NCI-H82 treated with DMSO at 0.1 percent for 48 hours (cell line): ENCODE measurements around the gene CDC25C.
A peak's percentile ranks its signal among the peaks of the same experiment; 100 is the strongest.

Experiments used
- DNase-seq: peaks from one replicate; lab custom pipeline; 2025; ENCODE audit not compliant: unreplicated experiment; lab: John Stamatoyannopoulos, UW

Gene CDC25C

GRCh38 chr5:138331449-138332368 lies at the start of gene CDC25C:
Gene CDC25C (minus strand): TSS chr5:138331804. CDS start chr5:138331180, 624 bp downstream.
- peak; percentile 98 for DNase-seq

DNA sequence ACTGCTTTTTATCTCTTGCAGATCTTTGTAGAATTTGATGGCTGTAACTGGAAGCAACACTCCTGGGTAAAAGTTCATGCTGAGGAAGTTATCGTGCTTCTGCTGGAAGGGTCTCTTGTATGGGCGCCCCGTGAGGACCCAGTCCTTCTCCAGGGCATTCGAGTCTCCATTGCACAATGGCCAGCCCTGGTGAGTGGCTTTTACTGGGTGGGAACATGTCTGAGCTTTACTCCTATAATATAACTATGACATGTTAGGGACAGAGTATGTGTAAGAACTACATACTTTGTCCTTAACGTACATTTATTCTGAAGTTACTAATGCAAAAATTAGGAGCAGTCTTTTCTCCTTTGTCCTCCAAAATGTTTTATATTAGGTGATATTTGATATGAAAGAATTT lies 41.0 kb upstream of the CDC25C start:
- no peak for DNase-seq

DNA sequence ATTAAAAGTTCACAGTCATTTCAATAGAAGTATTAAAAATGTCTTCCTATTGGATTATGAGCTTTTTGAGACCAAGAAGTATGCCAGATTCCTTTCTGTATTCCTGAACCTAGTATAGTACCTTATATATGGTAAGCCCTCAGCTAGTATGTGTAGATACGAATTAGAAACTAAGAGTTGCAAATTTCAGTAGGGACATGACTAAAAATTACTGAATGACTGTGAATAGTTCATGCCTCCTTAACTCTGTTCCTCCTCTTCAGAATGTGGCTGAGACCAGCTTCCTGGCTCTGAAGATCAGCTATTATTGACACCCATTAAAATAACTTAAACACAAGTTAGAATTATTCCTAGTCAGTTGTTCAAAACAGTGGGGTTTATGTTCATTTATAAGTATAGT lies 40.6 kb upstream of the CDC25C start:
- DNase-seq: no peak

- no peak for DNase-seq
Measured at GRCh38 chr5:138371454-138371853, 39.9 kb upstream of the CDC25C start.

DNA sequence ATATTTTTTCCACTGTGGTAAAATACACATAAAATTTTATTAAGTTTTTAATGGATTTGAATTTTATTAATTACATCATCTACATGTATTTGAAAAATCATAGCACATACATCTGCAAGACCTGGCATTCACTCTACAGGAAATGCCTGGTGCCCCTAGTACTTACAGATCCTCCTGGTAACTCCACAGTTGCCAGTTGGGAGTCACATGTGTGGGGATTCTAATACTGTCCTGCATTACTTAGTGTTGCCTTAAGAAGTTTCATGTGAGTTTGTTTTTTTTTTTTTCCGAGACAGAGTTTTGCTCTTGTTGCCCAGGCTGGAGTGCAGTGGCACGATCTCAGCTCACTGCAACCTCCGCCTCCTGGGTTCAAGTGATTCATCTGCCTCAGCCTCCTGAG lies 38.9 kb upstream of the CDC25C start:
- no peak for DNase-seq

GRCh38 chr5:138369706-138370105 lies 38.1 kb upstream of the CDC25C start:
- no peak for DNase-seq

DNA sequence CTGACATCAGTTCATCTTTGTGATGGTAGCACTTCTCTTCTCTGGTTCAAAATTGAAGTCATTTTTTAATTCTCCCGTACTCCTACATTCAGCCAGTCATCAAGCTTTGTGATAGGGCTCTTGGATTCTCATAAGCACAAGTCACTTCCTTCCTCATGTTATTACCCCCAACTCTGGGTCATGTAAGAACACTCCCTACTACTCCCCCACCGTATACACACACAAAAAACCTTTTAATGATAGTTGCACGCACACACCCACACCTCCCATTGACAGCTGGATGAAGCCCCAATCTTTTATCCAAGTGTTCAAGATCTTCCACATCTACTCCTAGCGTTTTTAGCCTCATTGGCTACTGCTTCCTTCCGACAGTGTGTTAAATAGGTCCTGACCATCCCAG lies 37.7 kb upstream of the CDC25C start:
- no peak for DNase-seq

DNA sequence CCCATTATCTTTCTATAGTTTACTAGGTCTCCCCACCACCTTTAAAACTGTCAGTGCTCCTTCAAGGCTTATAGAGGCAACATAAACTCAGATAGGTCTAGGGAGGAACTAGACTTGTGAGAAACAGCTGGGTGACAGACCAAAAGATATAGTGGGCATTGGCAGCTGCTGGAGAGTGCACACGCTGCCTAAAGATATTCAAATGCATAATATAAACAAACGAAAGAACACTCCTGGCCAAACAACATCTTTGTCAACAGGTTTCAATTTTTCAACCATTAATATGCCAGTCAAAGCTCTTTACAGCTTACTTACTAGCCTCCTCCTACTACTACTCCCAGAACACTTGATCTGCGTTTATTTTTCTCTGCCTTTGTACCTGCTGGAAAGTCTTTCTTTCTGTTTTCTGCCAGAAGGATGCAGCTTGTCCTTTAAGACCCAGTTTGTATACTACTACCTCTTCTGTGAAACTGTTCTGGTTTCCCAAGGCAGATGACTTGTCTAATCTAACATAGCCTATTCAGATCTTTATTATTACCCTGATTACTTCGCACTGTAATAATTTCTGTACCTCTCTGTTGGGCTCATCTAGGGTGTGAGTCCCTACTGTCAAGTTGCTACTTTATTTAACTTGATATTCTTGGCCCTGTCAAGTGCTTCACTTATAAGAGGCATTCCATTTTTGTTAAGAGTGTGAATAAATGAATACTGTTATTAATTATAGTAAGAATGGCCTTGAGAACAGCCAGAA lies 35.2 kb upstream of the CDC25C start:
- DNase-seq: no peak

DNA sequence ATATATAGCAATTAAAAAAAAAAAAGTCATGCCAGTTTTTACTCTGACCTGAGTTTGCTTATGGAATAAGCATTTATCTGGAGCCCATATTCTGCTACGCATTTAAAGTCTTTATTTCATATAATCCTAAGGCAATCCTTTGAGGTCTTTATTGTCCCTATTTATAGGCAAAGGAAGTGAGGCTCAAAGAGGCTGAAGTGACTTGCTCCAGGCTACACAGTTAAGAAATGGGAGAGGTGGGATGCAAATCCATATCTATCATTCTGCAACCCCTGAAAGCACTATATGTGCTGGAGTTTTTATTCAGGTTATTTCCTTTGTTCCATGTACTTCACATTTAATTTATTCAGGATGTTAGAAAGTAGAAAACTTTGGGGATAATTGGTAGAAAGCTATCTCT lies 33.0 kb upstream of the CDC25C start:
- DNase-seq: no peak

GRCh38 chr5:138360941-138361452 lies 29.4 kb upstream of the CDC25C start:
- DNase-seq: no peak

DNA sequence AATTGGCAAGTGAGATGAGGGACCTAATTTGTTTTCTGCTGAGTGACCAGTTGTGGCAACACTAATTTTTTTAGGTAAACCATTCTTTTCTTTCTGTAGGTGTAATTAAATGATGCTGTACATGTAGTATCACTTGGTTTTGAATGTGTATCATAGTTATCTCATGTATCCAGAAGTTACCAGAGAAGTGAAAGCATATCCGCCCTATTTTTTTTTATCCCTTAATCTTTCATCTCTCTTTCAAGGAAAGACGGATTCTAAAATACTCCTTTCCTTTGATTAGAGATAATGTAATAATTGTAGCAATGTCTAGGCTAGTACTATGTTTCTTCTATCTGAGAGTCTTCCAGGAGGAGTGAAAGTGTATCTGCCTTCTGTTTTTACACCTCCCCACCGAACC lies 28.0 kb upstream of the CDC25C start:
- no peak for DNase-seq

DNA sequence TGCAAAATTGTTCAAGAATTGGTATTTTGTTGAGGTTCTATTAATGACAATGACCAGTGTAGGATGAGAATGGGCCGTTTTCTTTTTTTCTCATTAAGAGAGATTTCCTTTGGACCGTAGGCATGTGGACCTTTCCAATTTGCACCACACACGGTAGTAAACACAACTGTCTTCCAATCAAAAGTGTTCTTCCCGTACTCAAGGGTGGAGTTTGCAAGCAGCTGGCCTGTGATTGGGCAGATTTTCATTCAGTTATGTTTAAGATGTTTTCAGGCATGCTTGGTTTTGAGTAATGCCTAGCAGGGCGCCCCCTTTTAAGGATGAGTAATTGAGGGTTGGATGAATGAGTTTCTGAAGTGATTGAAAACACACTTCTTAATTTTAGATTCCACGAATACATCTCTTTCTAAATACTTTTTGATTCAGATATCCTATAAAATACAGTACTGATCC lies 23.3 kb upstream of the CDC25C start:
- peak; percentile 25 for DNase-seq

DNA sequence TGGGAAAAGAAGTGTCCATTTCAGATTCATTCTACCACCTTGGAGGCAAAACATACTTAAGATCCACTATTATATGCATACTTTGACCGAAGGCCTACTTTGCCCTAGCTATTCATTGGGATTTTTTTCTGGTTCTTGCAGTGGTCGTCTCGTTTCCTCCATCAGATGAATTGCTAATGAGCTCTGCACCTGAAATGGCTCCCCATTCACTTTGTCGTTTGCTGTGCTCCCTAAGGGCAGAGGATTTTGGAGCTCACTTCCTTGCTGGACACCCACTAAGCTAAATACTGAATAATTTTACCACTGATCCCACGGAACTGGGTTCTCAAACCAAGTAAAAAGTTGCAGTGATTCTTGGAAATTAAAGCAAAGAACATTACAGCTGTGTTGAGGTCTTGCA lies 22.8 kb upstream of the CDC25C start:
- DNase-seq: no peak

- no peak for DNase-seq
Measured at GRCh38 chr5:138353560-138354080, 22.0 kb upstream of the CDC25C start.

DNA sequence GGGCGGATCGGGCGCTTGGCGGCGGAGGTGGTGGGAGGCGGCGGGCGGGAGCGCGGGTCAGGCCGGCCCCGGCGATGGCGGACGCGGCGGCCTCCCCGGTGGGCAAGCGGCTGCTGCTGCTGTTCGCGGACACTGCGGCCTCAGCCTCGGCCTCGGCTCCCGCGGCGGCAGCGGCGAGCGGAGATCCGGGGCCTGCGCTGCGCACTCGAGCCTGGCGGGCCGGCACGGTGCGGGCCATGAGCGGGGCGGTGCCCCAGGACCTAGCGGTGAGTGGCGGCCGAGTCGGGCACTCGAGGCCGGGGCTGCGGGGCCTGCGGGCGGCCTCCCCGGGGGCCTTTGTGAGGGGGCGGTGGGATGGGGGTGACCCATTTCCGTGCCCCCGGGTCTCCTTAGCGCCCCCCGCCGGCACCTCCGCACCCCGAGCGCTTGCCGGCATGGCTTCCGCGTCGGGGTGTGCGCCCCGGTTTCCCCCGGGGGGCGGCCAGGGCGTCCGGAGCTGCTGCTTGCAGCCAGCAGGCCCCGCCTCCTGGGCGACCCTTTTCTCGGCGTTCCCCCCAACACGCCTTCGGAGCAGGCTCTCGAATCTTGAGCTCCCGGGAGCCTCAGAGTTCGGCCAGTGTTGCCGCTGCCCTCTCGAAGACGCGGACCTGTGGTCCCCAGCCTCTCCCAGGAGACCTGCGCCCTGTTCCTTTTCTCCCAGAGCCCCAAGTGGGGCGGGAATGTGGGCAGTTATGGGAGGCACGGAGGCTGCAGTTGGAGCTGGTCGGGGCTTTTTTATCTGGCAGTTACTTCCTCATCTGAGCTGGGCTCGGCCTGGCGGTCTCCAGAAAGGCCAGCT lies 21.3 kb upstream of the CDC25C start:
- DNase-seq: no peak

DNA sequence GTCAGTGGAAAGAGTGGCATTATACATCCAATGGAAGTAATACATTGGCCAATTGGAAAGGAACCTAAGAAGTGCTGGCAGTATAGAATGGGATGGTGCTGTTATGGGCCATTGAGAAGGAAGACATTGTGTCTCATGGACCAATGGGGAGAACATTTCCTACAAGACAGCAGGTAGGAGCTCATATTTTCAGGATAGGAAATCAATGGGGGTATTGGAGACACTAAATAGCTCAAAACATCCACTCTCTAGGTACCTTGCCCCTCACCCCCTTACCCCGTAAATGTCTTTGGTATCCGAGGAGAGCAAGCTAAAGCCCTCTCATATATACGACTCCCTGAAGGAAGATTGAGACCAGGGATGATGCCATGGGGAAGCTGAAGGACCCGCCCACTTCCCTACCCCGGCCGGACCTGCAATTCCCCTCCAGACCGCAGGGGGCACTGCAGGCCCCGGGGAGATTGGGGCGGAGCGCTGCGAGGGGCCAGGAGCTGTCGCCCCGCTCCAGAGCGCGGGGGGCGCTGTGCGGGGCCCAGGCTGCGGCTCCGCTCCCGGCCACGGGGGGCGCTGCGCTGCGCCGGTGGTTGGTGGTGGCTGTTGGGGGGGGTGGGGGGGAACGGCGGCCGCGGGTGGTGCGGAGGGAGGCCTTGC lies 20.6 kb upstream of the CDC25C start, which contains the start of gene KDM3B:
KDM3B (plus strand) TSS at position 615 of the 651 bp plus-strand sequence. CDS start 111 bp downstream, outside the sequence.
- DNase-seq: peak; percentile 52

- DNase-seq: no peak
Measured at GRCh38 chr5:138351517-138351916, 19.9 kb upstream of the CDC25C start.

- DNase-seq: no peak
Measured at GRCh38 chr5:138351056-138351455, 19.5 kb upstream of the CDC25C start.

DNA sequence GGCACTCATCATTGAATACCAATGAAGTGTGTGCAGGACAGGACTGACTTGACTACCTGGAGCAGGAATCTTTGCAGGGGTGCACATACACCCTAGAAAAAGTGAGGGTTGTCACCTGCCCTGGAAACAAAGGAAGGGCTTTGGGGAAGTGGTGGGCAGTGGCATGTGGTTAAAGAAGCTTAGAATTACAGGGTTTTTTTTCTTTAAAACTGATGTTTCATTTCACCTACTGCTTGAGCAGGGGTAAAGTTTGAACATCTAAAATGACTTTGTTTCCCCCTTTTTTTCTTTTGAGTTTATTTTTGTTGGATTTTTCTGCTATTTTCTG lies 18.9 kb upstream of the CDC25C start:
- DNase-seq: no peak

- DNase-seq: no peak
Measured at GRCh38 chr5:138349852-138350562, 18.4 kb upstream of the CDC25C start.
